ENCODE results near the gene ACAD11.
A peak's percentile ranks its signal among the peaks of the same experiment; 100 is the strongest.

ACAD11 gene

DNA sequence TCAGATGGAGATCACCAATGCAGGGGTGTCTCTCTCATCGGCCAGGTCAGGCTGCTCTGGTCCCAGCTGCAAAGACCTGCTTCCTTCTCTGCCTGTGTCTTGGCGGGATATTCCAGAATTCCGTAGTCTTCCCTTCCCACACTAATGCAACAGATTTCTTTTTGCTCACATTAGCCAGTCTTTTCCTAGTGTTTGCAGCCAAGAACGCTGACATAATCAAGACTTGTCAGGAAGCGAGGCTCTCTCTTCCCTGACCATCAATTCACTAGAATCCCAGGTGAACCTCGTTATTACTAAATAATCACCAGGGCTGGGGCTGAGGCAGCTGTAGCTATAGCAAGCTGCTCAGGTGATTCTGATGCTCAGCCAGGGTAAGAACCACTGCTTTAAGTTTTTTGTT, 105.8 kb downstream of the ACAD11 start:
- DNase-seq (ENCODE audit: low read depth in 2 of 2) = no peak

DNA sequence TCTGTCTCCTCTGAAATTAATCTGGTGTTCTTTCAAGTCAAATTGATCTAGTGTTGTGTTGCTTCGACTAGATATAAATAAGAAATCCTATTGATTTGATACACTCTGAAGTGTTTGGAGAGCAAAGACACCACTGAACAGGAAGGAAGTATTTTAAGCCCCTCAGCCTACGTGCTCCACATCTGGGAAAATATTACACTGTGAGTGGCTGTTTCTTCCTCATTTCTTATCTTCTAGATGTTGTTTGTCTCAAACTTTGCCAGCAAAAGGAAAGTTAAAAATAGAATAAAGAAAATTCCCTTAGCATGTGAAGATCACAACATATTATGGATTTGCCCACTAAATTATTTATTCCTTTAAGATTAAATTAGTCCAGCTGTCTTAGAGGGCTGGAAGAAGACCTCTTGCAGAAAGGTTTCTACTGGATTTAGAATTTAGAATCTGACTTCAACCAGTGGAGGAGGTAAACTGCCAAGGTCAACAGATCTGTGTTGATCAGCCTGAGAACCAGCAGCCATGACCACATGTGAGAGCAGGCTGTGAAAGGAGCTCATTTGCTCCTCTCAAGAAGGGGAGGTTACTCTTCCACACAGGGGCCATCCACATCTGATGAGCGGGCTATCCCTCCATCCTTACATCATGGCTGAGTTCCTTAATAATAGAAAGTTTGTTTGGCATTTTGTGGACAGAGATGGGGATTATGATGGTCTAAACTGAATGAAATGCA, 108.9 kb downstream of the ACAD11 start:
- DNase-seq (ENCODE audit: low read depth in 2 of 2) = no peak

DNA sequence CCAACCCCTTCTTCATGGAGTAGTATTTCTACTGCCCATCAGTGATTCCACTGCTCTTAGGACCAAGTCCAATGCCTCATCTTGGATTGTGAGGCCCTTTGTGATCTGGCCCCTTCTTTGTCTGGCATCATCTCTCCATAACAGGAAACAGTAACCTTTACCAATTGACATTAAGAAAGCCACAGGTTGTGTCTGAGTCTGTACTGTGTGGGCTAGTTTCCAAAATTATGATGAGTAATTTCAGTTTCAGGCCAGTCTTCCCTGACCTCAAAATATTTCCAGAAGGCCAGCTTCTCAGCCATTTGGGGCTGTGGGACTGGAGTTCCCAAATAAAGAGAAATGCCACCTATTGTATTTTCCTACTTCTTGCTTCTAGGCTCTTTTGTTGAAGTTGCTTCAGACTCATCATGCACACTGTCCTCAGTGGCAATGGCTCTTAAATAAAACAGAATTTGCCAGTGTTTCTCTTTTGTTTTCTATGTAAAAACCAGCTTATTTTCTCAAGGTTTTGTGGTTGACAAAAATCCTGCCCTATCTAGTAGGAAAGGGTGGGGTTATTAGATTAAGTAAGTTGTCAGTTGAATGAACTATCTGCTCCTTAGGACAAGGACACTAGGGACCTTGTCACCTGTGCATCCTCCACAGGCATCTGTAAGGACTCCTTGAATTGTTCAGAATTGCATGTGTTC, 109.6 kb downstream of the ACAD11 start:
- DNase-seq (ENCODE audit: low read depth in 2 of 2) = no peak

DNA sequence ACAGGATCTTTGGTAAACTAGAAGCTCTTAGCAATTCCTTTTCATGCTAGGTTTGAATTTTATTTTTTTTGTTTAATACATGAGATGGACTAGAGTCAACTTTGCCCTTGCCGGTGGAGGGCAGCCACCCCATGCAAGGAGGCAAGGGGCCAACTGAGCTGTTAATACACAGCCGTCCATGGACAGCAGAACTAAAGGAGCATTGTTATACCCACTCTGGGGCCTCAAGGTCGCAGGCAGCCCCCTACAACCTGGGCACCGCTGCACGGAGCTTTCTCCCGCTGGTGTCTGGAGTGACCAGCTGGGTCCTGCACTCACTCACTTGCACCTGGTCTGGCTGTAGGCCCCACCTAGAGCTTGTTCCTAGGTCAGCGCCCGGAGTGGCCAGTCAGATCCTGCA, 110.4 kb downstream of the ACAD11 start:
- DNase-seq (ENCODE audit: low read depth in 2 of 2) = no peak

DNA sequence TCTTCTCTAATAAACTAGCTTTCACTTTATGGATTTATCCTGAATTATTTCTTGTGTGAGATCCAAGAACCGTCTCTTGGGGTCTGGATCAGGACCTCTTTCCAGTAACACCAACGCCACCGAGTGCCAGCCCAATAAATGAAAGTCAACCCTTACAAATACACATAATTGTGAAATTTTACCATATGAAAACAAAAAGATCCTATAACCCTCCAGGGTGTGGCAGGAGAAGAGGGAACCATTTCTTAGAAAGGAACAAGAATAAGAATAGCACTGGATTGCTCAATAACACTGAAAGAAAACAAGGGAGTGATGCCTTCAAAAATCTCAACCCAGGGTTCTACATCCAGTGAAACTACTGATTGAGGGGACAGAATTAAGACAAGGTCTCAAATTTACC, 114.1 kb downstream of the ACAD11 start:
- DNase-seq (ENCODE audit: low read depth in 2 of 2) = no peak

GRCh38 chr3:132544130-132544529, 115.5 kb downstream of the ACAD11 start:
- DNase-seq (ENCODE audit: low read depth in 2 of 2) = no peak

DNA sequence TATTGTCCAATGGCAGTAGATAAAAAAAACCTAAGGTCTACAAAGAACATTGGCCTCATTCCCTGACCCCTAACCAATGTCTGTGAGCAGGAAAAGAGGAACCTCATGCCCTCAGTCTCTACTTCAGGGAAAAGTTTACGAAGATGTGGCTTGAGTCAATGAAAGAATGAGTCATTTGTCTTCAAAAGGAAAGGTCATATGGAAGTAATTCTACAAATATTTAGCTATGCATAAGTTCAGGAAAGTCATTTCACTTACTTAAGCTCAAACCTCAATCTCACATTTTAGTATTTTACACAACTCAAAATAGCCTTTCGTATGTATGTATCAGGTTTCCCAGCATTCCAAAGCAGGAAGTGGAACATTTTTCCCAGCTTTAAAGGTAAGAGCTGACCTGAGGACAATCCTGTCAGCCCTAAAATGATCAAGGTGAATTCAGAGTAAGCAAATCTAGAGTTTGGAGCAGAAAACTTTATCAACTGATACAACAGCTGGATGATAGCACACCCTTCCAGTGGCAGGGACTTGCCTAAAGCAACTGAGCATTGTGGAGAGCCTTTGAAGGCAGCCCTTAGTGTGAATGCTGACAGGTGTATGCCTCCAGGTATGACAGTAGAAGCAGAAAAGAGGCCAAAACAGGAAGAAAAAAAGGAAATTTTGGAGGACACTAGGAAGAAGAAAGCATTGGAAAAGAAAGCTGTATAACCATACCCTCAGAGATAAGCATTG, 116.4 kb downstream of the ACAD11 start:
- DNase-seq (ENCODE audit: low read depth in 2 of 2) = no peak

DNA sequence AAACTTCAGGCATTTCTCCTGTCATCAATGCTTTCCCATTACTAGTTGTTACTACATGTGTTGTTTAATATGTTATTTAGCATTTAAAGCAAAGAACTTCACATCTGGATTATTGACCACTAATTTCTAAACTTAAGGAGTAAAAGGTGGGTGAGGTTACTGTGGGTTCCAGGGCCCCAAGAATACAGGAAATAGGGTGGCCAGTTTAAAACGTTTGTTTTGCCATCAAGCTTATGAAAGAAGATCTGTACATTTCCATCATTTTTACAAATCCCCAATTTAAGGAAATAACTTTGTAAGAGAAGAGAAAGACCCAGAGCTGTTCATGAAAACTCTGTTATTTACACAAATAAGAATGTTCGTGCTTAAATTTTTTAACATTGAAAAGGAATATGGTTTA, 117.0 kb downstream of the ACAD11 start:
- DNase-seq (ENCODE audit: low read depth in 2 of 2) = no peak

GRCh38 chr3:132539681-132540080, 119.9 kb downstream of the ACAD11 start:
- no peak for DNase-seq (ENCODE audit: low read depth in 2 of 2)

DNA sequence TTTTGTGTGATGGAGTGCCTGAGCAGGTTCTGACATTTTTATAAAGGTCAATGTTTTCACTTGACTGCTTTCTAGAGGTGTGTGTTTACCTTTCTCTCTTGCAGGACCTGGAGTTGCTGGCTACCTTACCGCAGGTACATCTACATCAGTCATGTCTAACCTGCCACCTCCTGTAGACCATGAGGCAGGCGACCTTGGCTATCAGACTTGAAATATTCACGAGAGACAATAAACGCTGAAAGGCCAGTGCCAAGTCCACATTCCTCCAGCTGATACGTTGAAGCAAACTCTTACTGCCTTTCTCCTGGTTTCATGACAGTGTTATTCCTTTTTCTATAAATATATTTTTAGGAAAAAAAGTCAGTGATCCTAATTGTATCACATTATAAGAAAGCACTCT, 121.5 kb downstream of the ACAD11 start:
- no peak for DNase-seq (ENCODE audit: low read depth in 2 of 2)

GRCh38 chr3:132537297-132537696, 122.3 kb downstream of the ACAD11 start:
- DNase-seq (ENCODE audit: low read depth in 2 of 2) = no peak

- DNase-seq (ENCODE audit: low read depth in 2 of 2) = no peak
Measured at GRCh38 chr3:132536442-132537153, 123.0 kb downstream of the ACAD11 start.

DNA sequence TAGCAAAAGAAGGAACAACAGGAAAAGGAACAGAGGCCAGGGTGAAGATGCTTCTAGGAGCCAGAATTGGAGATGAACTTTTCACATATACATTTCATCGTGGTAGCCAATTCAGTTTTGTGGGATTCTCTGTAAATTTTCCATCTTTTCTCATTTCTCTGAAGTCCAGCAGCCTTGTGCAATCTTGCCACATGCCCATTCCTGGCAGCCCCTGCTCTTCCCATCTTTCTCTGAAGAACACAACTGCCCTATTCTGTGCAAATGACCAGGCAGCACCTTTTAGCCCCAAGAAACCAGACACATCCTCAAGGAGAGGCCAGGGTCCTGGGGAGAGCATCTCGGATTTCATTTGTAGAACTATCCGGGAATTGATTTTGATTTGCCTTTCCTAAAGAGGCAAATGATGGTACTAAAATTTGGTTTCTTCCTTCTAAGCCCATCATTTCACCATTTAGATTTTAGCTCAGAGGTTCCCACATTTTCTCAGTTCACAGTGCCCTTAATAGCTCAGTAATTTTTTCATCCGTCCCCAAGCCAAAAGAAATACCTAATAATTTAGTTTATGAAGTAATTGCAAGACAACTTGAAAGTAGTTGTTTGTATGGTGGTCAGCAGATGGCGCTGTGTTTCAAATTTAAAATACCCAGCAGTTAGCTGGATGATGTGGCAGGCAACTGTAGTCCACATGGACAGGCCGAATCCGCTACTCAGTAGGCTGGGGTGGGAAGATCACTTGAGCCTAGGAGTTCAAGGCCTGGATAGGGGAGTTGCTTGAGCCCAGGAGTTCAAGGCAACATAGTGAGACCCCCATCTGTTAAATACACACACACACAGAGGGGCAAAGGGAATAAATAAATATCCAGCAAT, 123.8 kb downstream of the ACAD11 start:
- DNase-seq (ENCODE audit: low read depth in 2 of 2) = peak; percentile 7 to 8

DNA sequence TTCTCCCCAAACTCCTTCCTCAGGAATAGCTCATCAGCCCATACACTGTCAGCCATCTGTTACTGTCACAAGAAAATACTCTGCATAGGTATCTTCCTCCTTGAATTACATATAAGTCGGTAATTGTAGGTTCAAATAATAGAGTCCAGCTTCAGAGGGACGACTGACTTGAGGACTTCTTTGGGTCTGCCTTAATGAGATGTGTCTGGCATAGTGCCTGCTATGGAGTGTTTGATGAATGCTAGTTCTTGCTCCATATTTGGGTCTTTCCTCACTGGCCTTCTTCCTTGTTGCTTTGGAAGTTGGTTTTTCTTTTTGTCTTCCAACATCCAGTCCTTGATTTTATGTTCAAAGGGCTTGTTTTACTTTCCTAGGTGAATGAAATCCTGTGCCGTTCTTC, 129.0 kb downstream of the ACAD11 start:
- no peak for DNase-seq (ENCODE audit: low read depth in 2 of 2)

- no peak for DNase-seq (ENCODE audit: low read depth in 2 of 2)
Measured at GRCh38 chr3:132522353-132522752, 137.3 kb downstream of the ACAD11 start.

DNA sequence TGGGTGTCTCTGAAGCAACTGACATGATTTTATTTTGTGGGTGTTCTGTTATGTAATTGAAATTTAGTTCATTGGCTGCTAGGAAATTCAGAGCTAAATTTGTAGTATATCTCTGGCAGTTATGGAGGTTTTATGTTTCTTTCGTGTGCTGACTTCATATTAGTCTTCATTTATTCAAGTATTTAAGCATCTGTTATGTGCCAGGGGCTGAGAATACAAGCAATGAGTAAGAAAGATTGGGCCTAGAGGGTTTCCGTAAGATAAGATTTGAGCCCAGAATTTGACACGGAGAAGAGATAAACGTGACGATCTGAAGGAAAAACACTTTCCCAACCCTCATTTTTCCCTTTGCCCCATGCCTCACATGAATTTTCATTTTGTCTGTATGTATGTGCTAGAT, 137.7 kb downstream of the ACAD11 start:
- no peak for DNase-seq (ENCODE audit: low read depth in 2 of 2)

- DNase-seq (ENCODE audit: low read depth in 2 of 2) = no peak
Measured at GRCh38 chr3:132519914-132520313, 139.7 kb downstream of the ACAD11 start.

DNA sequence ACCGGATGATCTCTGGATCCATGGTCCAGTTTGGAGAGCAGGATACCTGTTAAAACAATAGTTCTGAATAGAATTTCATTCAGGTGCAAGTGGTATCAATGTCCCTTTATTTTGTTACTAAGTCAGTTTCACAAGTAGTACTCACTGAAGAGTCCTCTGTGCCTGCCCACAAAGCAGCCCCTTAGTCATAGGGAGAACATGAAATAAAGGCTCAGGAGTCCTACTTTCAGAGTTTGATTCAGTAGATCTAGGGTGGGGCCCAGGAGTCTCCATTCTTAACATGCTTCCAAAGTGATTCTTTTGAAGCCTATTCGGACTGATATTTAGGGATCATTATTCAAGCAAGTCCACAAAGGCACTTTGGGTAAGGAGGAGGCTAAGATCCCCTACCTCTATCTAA, 142.3 kb downstream of the ACAD11 start:
- DNase-seq (ENCODE audit: low read depth in 2 of 2) = no peak

GRCh38 chr3:132513057-132513456, 146.6 kb downstream of the ACAD11 start:
- DNase-seq (ENCODE audit: low read depth in 2 of 2) = no peak

- no peak for DNase-seq (ENCODE audit: low read depth in 2 of 2)
Measured at GRCh38 chr3:132509506-132509905, 150.1 kb downstream of the ACAD11 start.

GRCh38 chr3:132509096-132509495, 150.5 kb downstream of the ACAD11 start:
- DNase-seq (ENCODE audit: low read depth in 2 of 2) = no peak
